Body of pancreas (tissue), 4 donors: Measurements from ENCODE around the gene NTF3.

Source experiments
- POLR2A ChIP-seq, 3 donors: fragments of 450-650 bp; IDR thresholded peaks; one replicate each; pipeline ENCODE4 v1.6.1; 2016; ENCODE audit warnings: antibody characterized with exemption in 3 of 3, mild to moderate bottlenecking in 2 of 3
- TF ChIP-seq, protein P1 (sequence below), 7 experiments: fragments of 450-650 bp in 4 of 7; fragments of 200-600 bp in 3 of 7; sonication (generic) in 3 of 7; IDR thresholded peaks; one replicate each; pipeline ENCODE4 v1.5.1; 2016 to 2019; ENCODE audit warnings: antibody characterized with exemption in 7 of 7

DNA sequence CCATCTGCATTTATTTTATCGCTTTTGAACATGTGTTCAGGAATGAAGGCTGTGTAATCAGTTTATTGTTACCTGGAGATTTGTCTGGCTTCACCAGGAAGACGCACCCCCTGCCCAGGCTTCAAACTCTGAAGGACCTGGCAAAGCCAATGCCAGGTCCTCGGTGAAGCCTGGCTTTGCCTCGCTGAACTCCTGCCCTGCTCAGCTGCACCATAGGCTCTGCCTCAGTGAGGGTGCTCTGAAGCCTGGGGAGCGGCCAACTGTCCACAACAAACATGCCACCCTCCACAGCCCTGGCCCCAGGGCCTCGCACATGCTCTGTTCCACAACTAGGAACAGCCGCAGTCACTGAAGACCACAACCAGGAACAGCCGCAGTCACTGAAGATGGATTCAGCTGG lies 66.9 kb downstream of the NTF3 start:
- TF ChIP-seq, protein P1, sequence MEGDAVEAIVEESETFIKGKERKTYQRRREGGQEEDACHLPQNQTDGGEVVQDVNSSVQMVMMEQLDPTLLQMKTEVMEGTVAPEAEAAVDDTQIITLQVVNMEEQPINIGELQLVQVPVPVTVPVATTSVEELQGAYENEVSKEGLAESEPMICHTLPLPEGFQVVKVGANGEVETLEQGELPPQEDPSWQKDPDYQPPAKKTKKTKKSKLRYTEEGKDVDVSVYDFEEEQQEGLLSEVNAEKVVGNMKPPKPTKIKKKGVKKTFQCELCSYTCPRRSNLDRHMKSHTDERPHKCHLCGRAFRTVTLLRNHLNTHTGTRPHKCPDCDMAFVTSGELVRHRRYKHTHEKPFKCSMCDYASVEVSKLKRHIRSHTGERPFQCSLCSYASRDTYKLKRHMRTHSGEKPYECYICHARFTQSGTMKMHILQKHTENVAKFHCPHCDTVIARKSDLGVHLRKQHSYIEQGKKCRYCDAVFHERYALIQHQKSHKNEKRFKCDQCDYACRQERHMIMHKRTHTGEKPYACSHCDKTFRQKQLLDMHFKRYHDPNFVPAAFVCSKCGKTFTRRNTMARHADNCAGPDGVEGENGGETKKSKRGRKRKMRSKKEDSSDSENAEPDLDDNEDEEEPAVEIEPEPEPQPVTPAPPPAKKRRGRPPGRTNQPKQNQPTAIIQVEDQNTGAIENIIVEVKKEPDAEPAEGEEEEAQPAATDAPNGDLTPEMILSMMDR (IDR thresholded peaks at IDR 0.05), result no peak
- no peak for TF ChIP-seq POLR2A (IDR thresholded peaks at IDR 0.05)
